22Rv1 (cell line): ENCODE measurements around the gene AUTS2.

Source experiments
- H3K27ac ChIP-seq: fragments of 450-650 bp; 2 replicates; pipeline ENCODE4 v1.5.1; 2017
- ZFX ChIP-seq: fragments of 450-650 bp; IDR thresholded peaks from 2 replicates; pipeline ENCODE4 v1.6.1; 2017; ENCODE audit warnings: antibody characterized with exemption, borderline replicate concordance
- TF ChIP-seq, protein P1 (sequence below): fragments of 450-650 bp; IDR thresholded peaks from 2 replicates; pipeline ENCODE4 v1.5.1; 2017; ENCODE audit warnings: mild to moderate bottlenecking

The AUTS2 gene

DNA sequence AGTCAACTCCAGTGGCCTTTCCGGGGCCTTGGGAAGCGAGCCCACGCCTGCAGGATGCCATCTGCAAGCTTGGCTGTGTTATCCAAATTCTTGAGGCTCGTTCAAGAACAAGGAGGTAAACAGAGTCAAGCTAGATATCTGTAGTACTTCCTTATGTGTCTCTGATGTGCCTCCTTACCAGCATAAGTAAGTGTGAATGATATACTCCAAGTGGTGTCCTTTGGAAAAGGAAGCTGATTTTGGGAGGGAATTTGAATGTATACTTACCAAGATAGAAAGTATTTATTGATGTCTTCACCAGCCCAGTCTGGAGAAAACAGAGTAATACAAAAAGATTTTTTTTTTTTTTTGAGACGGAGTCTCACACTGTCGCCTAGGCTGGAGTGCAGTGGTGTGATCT, 1161.4 kb downstream of the AUTS2 start:
- no peak for TF ChIP-seq ZFX
- TF ChIP-seq, protein P1, sequence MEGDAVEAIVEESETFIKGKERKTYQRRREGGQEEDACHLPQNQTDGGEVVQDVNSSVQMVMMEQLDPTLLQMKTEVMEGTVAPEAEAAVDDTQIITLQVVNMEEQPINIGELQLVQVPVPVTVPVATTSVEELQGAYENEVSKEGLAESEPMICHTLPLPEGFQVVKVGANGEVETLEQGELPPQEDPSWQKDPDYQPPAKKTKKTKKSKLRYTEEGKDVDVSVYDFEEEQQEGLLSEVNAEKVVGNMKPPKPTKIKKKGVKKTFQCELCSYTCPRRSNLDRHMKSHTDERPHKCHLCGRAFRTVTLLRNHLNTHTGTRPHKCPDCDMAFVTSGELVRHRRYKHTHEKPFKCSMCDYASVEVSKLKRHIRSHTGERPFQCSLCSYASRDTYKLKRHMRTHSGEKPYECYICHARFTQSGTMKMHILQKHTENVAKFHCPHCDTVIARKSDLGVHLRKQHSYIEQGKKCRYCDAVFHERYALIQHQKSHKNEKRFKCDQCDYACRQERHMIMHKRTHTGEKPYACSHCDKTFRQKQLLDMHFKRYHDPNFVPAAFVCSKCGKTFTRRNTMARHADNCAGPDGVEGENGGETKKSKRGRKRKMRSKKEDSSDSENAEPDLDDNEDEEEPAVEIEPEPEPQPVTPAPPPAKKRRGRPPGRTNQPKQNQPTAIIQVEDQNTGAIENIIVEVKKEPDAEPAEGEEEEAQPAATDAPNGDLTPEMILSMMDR, result no peak
- H3K27ac ChIP-seq, result no peak overlapping the region

DNA sequence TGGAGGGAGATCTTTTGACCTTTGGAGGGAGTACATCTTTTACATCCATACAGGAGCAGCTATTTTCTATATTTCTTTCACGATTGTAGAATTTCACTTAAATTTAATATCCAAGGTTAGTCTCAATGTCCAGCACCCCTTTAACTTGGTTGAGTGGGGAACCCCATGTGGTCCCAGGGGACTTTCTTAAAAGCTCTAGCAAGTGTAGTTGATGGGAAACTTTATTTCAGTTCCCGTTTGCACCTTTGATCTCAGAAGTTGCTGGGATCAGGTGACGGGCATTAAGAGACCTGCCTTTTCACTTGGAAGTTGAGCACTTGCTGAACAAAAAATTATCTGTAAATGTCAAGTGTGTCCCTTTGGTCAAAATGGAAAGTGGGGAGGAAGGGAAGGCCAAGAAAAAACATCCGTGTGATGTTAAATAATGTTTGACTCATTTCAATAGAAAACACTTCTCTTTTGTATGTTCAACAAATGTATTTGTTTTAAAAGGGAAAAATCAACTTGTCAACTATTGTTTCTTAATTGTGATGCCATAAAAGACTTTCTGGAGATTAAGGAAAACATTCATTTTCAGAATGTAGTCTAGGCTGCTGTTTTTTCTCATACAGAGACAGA, 1163.5 kb downstream of the AUTS2 start:
- TF ChIP-seq ZFX, result no peak
- TF ChIP-seq, protein P1, result no peak
- no peak overlapping the region for H3K27ac ChIP-seq

DNA sequence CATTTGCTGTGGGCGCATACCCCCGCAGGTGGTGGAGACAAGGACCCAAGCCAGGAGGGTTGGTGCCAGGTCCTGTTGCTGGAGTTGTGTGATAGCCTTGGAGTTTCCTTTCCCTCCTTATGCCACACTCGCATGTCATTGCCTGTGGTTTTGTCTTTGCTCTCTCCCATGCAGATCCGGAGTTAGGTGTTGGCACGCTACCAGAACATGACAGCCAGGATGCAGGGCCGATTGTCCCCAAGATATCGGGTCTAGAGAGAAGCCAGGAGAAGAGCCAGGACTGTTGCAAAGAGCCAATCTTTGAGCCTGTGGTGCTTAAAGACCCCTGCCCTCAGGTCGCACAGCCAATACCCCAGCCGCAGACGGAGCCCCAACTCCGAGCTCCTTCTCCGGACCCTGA, 1164.4 kb downstream of the AUTS2 start:
- no peak for TF ChIP-seq ZFX
- TF ChIP-seq, protein P1, result no peak
- H3K27ac ChIP-seq, result no peak overlapping the region

DNA sequence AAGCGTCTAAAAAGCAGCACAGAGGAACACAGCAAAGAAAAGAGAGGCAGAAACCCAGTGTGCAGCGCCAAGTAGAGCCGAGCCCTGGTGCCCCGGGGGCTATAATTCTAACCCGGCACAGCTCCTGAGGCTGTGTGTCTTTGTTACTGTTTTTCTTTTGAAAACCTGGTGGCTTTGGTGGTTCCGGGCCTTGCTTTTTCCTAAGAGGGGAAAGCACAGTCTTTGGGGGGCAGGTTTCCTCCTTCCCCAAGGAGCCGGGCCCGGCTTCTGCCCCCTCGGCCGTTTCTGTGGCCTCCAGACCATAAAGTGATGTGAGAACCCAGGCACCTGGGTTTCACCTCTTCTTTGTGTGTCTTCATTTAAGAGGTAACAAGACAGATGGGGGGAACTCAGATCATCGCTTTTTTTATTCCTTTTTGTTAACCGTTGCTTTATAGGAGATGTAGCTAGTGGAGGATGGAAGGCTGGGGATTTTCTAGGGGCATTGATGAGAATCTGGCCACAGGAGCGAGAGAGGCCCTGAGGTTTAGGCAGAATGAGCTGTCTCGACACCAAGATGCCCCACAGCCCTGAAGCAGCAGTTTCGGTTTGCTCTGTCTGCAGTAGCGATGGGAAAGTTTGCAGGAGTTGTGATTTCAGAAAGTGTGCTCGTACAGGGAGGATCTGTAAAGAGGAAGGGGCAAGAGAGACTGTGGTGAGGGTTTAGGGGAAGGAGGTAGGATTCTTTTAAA, 1165.9 kb downstream of the AUTS2 start:
- H3K27ac ChIP-seq, result no peak overlapping the region
- TF ChIP-seq, protein P1, result no peak
- no peak for TF ChIP-seq ZFX

DNA sequence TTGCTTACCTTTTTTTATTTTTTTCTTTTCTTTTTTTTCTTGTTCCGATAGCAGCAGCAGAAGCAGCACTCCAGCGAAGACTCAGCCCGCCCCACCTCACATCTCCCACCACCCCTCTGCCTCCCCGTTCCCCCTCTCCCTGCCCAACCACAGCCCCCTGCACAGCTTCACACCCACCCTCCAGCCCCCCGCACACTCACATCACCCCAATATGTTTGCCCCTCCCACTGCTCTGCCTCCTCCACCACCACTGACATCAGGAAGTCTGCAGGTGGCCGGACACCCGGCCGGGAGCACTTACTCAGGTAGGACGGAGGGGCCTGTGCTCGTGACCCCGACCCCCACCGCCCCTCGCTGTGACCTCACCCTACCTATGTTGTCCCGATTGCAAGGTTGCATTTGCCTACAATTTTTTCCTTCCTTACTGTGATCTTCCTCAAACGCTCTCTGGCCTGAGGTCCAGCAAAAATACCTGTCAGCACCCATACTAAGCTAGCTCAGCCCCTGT, 1166.5 kb downstream of the AUTS2 start:
- no peak overlapping the region for H3K27ac ChIP-seq
- TF ChIP-seq, protein P1, result no peak
- no peak for TF ChIP-seq ZFX

DNA sequence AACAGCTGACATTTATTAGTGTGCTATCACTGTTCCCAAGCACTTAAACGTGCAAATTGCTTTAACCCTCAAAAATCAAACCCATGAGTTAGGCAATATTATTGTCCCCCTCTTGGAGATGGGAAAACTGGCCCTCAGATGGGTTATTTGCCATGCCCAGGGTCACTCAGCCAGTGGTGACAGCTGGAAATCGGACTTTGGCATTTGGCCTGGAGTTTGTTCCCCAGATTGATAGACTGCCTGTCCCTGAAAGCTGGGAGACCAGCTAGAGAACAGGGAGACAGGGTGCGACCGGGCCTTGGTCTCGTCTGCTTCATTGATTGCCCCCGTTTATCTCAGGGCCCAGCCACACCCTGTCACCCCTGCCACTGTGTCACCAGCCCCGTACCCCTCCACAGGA, 1167.4 kb downstream of the AUTS2 start:
- TF ChIP-seq, protein P1, result no peak
- TF ChIP-seq ZFX, result no peak
- H3K27ac ChIP-seq, result no peak overlapping the region

DNA sequence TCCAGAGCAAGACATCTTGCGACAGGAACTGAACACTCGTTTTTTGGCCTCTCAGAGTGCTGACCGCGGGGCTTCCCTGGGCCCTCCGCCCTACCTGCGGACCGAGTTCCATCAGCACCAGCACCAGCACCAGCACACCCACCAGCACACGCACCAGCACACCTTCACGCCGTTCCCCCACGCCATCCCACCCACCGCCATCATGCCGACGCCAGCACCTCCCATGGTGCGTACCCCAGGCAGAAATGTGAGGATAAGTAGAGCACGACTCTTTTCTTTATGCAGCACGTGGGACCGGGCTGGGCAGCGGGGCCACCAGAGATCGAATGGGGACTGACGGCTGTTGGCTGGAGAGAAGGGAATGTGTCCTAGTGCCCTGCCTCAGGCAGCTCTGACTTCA, 1167.8 kb downstream of the AUTS2 start:
- no peak overlapping the region for H3K27ac ChIP-seq
- TF ChIP-seq, protein P1, result no peak
- no peak for TF ChIP-seq ZFX
